AG09309 (cell line): ENCODE data around the gene XPO5.
A peak's percentile ranks its signal among the peaks of the same experiment; 100 is the strongest.

Source experiments
- DNase-seq: peaks from one replicate; pipeline ENCODE4 v3.0.0-alpha.2; 2010; ENCODE audit warnings: low read depth
- H3K4me3 ChIP-seq: 2 replicates; pipeline ENCODE4 v1.5.1; 2011; ENCODE audit warnings: mild to moderate bottlenecking, low read depth, low read length, moderate library complexity; ENCODE audit not compliant: control insufficient read depth
- TF ChIP-seq, protein P1 (sequence below): IDR thresholded peaks from 2 replicates; pipeline ENCODE4 v1.5.1; 2011; ENCODE audit warnings: mild to moderate bottlenecking, low read depth, low read length, inconsistent platforms; ENCODE audit not compliant: insufficient read depth, control insufficient read depth; ENCODE audit errors: missing control alignments

The XPO5 gene

GRCh38 chr6:43517505-43518357 lies 58.1 kb downstream of the XPO5 start:
- no peak for DNase-seq
- TF ChIP-seq, protein P1, sequence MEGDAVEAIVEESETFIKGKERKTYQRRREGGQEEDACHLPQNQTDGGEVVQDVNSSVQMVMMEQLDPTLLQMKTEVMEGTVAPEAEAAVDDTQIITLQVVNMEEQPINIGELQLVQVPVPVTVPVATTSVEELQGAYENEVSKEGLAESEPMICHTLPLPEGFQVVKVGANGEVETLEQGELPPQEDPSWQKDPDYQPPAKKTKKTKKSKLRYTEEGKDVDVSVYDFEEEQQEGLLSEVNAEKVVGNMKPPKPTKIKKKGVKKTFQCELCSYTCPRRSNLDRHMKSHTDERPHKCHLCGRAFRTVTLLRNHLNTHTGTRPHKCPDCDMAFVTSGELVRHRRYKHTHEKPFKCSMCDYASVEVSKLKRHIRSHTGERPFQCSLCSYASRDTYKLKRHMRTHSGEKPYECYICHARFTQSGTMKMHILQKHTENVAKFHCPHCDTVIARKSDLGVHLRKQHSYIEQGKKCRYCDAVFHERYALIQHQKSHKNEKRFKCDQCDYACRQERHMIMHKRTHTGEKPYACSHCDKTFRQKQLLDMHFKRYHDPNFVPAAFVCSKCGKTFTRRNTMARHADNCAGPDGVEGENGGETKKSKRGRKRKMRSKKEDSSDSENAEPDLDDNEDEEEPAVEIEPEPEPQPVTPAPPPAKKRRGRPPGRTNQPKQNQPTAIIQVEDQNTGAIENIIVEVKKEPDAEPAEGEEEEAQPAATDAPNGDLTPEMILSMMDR: no peak
- H3K4me3 ChIP-seq: peak overlapping the region; percentile 99

GRCh38 chr6:43516697-43517504 lies 58.9 kb downstream of the XPO5 start, which contains the start of the genes POLR1C and YIPF3:
TSS of gene POLR1C (plus strand) at chr6:43517089. CDS start at chr6:43517110, 21 bp downstream.
TSS of gene YIPF3 (minus strand) at chr6:43516926. CDS start at chr6:43516807, 119 bp downstream.
- DNase-seq: peak; percentile 91
- TF ChIP-seq, protein P1: no peak
- H3K4me3 ChIP-seq: peak within 1 kb of the TSS; percentile 99

DNA sequence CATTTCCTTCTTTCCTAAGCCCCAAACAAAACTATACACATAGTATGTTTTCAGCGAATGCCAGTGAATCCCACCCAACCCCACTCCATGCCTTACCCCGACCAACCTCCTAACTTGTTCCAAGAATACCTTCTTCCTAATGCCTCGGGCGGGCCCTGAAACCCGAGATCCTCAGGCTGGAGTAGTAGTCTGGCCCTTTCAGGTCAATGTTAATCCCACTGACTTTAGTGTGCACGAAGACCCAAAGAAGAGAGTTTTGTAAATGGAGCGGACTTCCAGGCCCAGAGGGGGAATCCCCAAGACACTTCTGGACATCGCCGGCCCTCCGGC lies 59.5 kb downstream of the XPO5 start:
- no peak for DNase-seq
- TF ChIP-seq, protein P1: no peak
- peak overlapping the region; percentile 99 for H3K4me3 ChIP-seq

DNA sequence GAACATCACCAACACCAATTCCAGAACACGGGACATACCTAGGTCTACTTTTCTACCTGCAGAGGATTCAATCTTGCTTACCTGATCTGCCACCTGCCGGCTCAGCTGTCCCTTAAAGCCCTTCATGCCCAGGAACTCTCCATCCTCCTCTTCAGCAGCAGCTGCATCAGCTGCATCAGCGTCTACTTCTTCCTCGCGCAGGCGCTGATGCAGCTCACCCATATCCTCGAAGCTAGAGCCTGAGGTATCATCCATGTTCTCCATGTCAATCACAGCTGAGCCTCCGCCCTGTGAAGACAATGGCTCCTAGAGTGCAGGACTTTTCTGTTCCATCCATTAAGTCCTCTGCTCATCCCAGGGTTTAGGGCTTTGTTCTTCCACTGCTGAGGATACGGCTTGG lies 60.0 kb downstream of the XPO5 start:
- H3K4me3 ChIP-seq: peak overlapping the region; percentile 99
- TF ChIP-seq, protein P1: no peak
- no peak for DNase-seq

DNA sequence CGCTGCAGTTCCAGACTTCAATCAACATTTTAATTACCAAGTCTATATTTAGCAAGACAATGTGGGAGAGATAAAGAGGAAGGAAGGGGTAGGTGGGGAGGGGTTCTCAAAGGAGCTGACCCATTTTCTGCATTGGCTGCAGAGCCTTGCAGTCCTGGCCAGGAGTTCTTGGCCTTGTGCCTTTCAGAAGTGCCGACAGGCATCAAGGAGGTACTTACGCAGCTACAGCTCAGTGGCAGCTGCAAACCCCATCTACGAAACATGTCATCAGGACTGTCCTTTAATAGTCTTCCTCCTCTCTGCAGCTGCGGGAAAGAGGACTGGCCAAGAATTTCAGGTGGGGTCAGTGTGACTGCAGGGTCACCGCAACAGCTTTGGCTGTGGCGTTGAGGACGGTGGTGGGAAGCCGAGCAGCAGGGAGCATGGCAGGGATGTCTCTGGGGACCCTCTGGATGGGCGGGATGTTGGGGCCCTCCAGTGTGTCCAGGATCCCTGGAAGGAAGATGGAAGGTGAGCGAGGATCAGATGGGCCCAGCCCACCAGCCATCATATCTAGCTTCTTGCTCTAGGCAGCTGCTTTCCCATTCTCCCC lies 63.9 kb downstream of the XPO5 start:
- TF ChIP-seq, protein P1: no peak
- DNase-seq: no peak
- no peak overlapping the region for H3K4me3 ChIP-seq

DNA sequence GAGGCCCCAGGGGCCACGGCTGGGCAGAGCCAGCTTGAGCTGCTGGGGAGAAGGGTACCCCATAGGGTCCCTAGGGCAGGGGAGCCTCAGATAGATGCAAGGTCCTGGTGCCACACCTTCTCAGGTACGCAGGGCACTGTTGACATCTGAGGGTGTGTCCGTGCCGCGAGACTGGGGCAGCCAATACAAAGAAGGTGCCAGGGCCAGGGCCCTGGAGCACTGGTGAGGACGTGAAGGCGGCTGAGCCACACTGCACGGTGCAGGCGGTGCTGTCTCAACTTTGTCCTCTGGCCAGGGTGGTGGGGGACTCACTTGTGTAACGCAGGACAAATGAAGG lies 65.0 kb downstream of the XPO5 start:
- no peak for DNase-seq
- H3K4me3 ChIP-seq: no peak overlapping the region; the same call in 1 of the 2 replicates
- TF ChIP-seq, protein P1: no peak
